Ascending aorta (tissue), 2 donors: ENCODE results near the gene AGPS. TPM values are rescaled to one million over a fixed set of nuclear protein-coding genes. Genes with fewer than 3 reads are reported as not detected.

Source experiments
- DNase-seq, 2 donors: peaks; one replicate each; pipeline ENCODE4 v3.0.0-alpha.2; 2019; ENCODE audit warnings: low spot score in 2 of 2
- H3K27ac ChIP-seq, 2 donors: fragments of 200-600 bp; sonication (generic); one replicate each; pipeline ENCODE4 v1.5.1; 2016 to 2017; ENCODE audit warnings: mild to moderate bottlenecking in 1 of 2
- H3K27me3 ChIP-seq: fragments of 200-600 bp; sonication (generic); one replicate; pipeline ENCODE4 v1.5.1; 2017
- H3K36me3 ChIP-seq, 2 donors: fragments of 200-600 bp; sonication (generic); one replicate each; pipeline ENCODE4 v1.5.1; 2016
- H3K4me1 ChIP-seq, 2 donors: fragments of 200-600 bp; sonication (generic); one replicate each; pipeline ENCODE4 v1.5.1; 2016 to 2017; ENCODE audit warnings: mild to moderate bottlenecking in 1 of 2
- H3K4me3 ChIP-seq, 2 donors: fragments of 200-600 bp; sonication (generic); one replicate each; pipeline ENCODE4 v1.5.1; 2016 to 2017; ENCODE audit warnings: mild to moderate bottlenecking in 1 of 2
- H3K9me3 ChIP-seq, 2 donors: fragments of 200-600 bp; sonication (generic); one replicate each; pipeline ENCODE4 v1.5.1; 2016
- CTCF ChIP-seq, 3 experiments: fragments of 200-600 bp in 2 of 3; fragments of 450-650 bp in 1 of 3; sonication (generic) in 2 of 3; IDR thresholded peaks; one replicate each; pipeline ENCODE4 v1.5.1; 2016 to 2019; ENCODE audit warnings: antibody characterized with exemption in 3 of 3, mild to moderate bottlenecking in 1 of 3, moderate library complexity in 1 of 3
- intact Hi-C: fragments of 100-400 bp; cut with DNase I; formaldehyde crosslinking; loops from one replicate; pipeline ENCODE4 v1.15.1; 2023
- total RNA-seq: library from RNA; depleted of rRNA; stranded (reverse); fragments of >200 nt; gene quantifications from one replicate; pipeline ENCODE4 v1.1.0, GENCODE V29; 2016

AGPS gene
- total RNA-seq, 1 donor from 2014 or later: 15.9 TPM

GRCh38 chr2:177529166-177529565, 136.6 kb downstream of the AGPS start:
- Histone ChIP-seq H3K36me3 (peaks cover 0 to 5% of the 10 kb centered on the region in 2 donors), H3K9me3 (no peaks in the 10 kb centered on the region), H3K4me1 (no peaks in the 10 kb centered on the region), H3K4me3 (no peak overlapping the region), H3K27me3 (no peaks in the 10 kb centered on the region), H3K27ac (no peak overlapping the region)
- DNase-seq: no peak
- TF ChIP-seq CTCF (IDR thresholded peaks at IDR 0.05): no peak
- intact Hi-C loops: no loop called here

- H3K4me1 ChIP-seq: no peaks in the 10 kb centered on the region
- no peaks in the 10 kb centered on the region for H3K9me3 ChIP-seq
- H3K4me3 ChIP-seq: no peak overlapping the region
- no peak for DNase-seq
- H3K27ac ChIP-seq: no peak overlapping the region
- no peaks in the 10 kb centered on the region for H3K27me3 ChIP-seq
- intact Hi-C loops: no loop called here
- no peaks in the 10 kb centered on the region for H3K36me3 ChIP-seq
- no peak for TF ChIP-seq CTCF (IDR thresholded peaks at IDR 0.05)
Observed at GRCh38 chr2:177530561-177530960, 138.0 kb downstream of the AGPS start.

GRCh38 chr2:177531706-177532105, 139.1 kb downstream of the AGPS start:
- H3K4me3 ChIP-seq: no peak overlapping the region
- DNase-seq: no peak
- intact Hi-C loops: no loop called here
- no peak for TF ChIP-seq CTCF (IDR thresholded peaks at IDR 0.05)
- no peaks in the 10 kb centered on the region for H3K36me3 ChIP-seq
- no peak overlapping the region for H3K27ac ChIP-seq
- no peaks in the 10 kb centered on the region for H3K4me1 ChIP-seq
- H3K27me3 ChIP-seq: no peaks in the 10 kb centered on the region
- H3K9me3 ChIP-seq: no peaks in the 10 kb centered on the region

- no peaks in the 10 kb centered on the region for H3K4me1 ChIP-seq
- TF ChIP-seq CTCF (IDR thresholded peaks at IDR 0.05): no peak
- intact Hi-C loops: no loop called here
- H3K9me3 ChIP-seq: no peaks in the 10 kb centered on the region
- DNase-seq: no peak
- H3K36me3 ChIP-seq: no peaks in the 10 kb centered on the region
- H3K4me3 ChIP-seq: no peak overlapping the region
- no peaks in the 10 kb centered on the region for H3K27me3 ChIP-seq
- no peak overlapping the region for H3K27ac ChIP-seq
Observed at GRCh38 chr2:177532567-177532966, 140.0 kb downstream of the AGPS start.

GRCh38 chr2:177533253-177533652, 140.7 kb downstream of the AGPS start:
- intact Hi-C loops: no loop called here
- no peak overlapping the region for H3K27ac ChIP-seq
- TF ChIP-seq CTCF (IDR thresholded peaks at IDR 0.05): no peak

GRCh38 chr2:177535000-177535399, 142.4 kb downstream of the AGPS start:
- no peaks in the 10 kb centered on the region for H3K9me3 ChIP-seq
- no peak for DNase-seq
- no peaks in the 10 kb centered on the region for H3K27me3 ChIP-seq
- no peak for TF ChIP-seq CTCF (IDR thresholded peaks at IDR 0.05)
- H3K36me3 ChIP-seq: no peaks in the 10 kb centered on the region
- H3K4me3 ChIP-seq: no peak overlapping the region
- no peak overlapping the region for H3K27ac ChIP-seq
- intact Hi-C loops: no loop called here
- H3K4me1 ChIP-seq: no peaks in the 10 kb centered on the region

More at GRCh38 chr2:177533253-177533652, 140.7 kb downstream of the AGPS start:
- Histone ChIP-seq H3K36me3 (no peaks in the 10 kb centered on the region), H3K4me1 (no peaks in the 10 kb centered on the region), H3K27me3 (no peaks in the 10 kb centered on the region), H3K4me3 (no peak overlapping the region), H3K9me3 (no peaks in the 10 kb centered on the region)
- DNase-seq: no peak
